Progenitor cell of endocrine pancreas (in vitro differentiated cells): ENCODE results near the gene MBTD1. TPM values are rescaled to one million over a fixed set of nuclear protein-coding genes. Genes with fewer than 3 reads are reported as not detected.

ENCODE experiments used
- DNase-seq: peaks from one replicate; pipeline ENCODE4 v3.0.0; 2021; ENCODE audit warnings: low spot score; ENCODE audit not compliant: unreplicated experiment
- H3K27ac Mint-ChIP-seq: 2 replicates; pipeline ENCODE4 v1.8.0; 2021; ENCODE audit warnings: mild to moderate bottlenecking, moderate library complexity, mixed read lengths
- H3K27me3 Mint-ChIP-seq: 2 replicates; pipeline ENCODE4 v1.8.0; 2021; ENCODE audit warnings: mixed read lengths
- H3K36me3 Mint-ChIP-seq: 2 replicates; pipeline ENCODE4 v1.8.0; 2022; ENCODE audit warnings: mixed read lengths; ENCODE audit not compliant: insufficient read depth
- H3K4me1 Mint-ChIP-seq: 2 replicates; pipeline ENCODE4 v1.8.0; 2021; ENCODE audit warnings: low read depth, mixed read lengths
- H3K4me3 Mint-ChIP-seq: 2 replicates; pipeline ENCODE4 v1.8.0; 2021; ENCODE audit warnings: low read depth, mild to moderate bottlenecking, moderate library complexity, mixed read lengths
- H3K9me3 Mint-ChIP-seq: 2 replicates; pipeline ENCODE4 v1.8.0; 2021; ENCODE audit warnings: low read depth, mixed read lengths
- CTCF ChIP-seq: fragments of 200-600 bp; sonication (generic); IDR thresholded peaks from one replicate; pipeline ENCODE4 v1.5.0; 2021; ENCODE audit warnings: antibody characterized with exemption, mild to moderate bottlenecking; ENCODE audit not compliant: unreplicated experiment
- total RNA-seq: library from RNA; stranded (reverse); gene quantifications from 2 replicates; pipeline ENCODE4 v1.2.1, GENCODE V29; 2021

The MBTD1 gene
- total RNA-seq, 1 donor from 2014 or later, result 50.7 TPM

- H3K4me1 Mint-ChIP-seq, result no peaks in the 10 kb centered on the region
- H3K4me3 Mint-ChIP-seq, result no peak overlapping the region
- peaks cover 27% of the 10 kb centered on the region for H3K36me3 Mint-ChIP-seq
- TF ChIP-seq CTCF, result no peak
- no peaks in the 10 kb centered on the region for H3K9me3 Mint-ChIP-seq
- H3K27me3 Mint-ChIP-seq, result no peaks in the 10 kb centered on the region
- no peak overlapping the region for H3K27ac Mint-ChIP-seq
- DNase-seq, result no peak
Observed at GRCh38 chr17:51191895-51192294, 68.0 kb downstream of the MBTD1 start.

GRCh38 chr17:51189628-51190027 is 70.2 kb downstream of the MBTD1 start:
- H3K27ac Mint-ChIP-seq, result peak overlapping the region; percentile 64
- H3K4me1 Mint-ChIP-seq, result no peaks in the 10 kb centered on the region
- H3K36me3 Mint-ChIP-seq, result peaks cover 30% of the 10 kb centered on the region
- DNase-seq, result no peak
- H3K4me3 Mint-ChIP-seq, result no peak overlapping the region
- H3K9me3 Mint-ChIP-seq, result no peaks in the 10 kb centered on the region
- H3K27me3 Mint-ChIP-seq, result no peaks in the 10 kb centered on the region
- TF ChIP-seq CTCF, result no peak

- Mint-ChIP-seq H3K4me1 (no peaks in the 10 kb centered on the region), H3K27ac (no peak overlapping the region), H3K36me3 (peaks cover 34% of the 10 kb centered on the region), H3K4me3 (no peak overlapping the region), H3K9me3 (no peaks in the 10 kb centered on the region), H3K27me3 (no peaks in the 10 kb centered on the region)
- DNase-seq, result no peak
- no peak for TF ChIP-seq CTCF
Observed at GRCh38 chr17:51189162-51189561, 70.7 kb downstream of the MBTD1 start.

GRCh38 chr17:51188271-51188833 is 71.5 kb downstream of the MBTD1 start:
- Mint-ChIP-seq H3K9me3 (no peaks in the 10 kb centered on the region), H3K4me3 (no peak overlapping the region), H3K36me3 (peaks cover 31% of the 10 kb centered on the region), H3K27me3 (no peaks in the 10 kb centered on the region), H3K27ac (no peak overlapping the region), H3K4me1 (no peaks in the 10 kb centered on the region)
- no peak for TF ChIP-seq CTCF
- DNase-seq, result no peak

- H3K27me3 Mint-ChIP-seq, result no peaks in the 10 kb centered on the region
- no peak for TF ChIP-seq CTCF
- H3K9me3 Mint-ChIP-seq, result no peaks in the 10 kb centered on the region
- peak overlapping the region; percentile 14 for H3K27ac Mint-ChIP-seq
- DNase-seq, result no peak
- peaks cover 28% of the 10 kb centered on the region for H3K36me3 Mint-ChIP-seq
- no peaks in the 10 kb centered on the region for H3K4me1 Mint-ChIP-seq
- no peak overlapping the region for H3K4me3 Mint-ChIP-seq
Observed at GRCh38 chr17:51185763-51186332, 74.0 kb downstream of the MBTD1 start.
